ENCODE results near the gene CES3.

- TF ChIP-seq CTCF (IDR thresholded peaks at IDR 0.05) (no peak), POLR2A (IDR thresholded peaks at IDR 0.05) (no peak)
Measured at GRCh38 chr16:66953462-66954096, 7.5 kb upstream of the CES3 start.
